OCI-LY7 (cell line): ENCODE results near the gene C10orf95. TPM values are rescaled to one million over a fixed set of nuclear protein-coding genes. Genes with fewer than 3 reads are reported as not detected.

Experiments used
- BruUV-seq: library from RNA; stranded (reverse); fragments of 400-500 nt; replicated peaks from 2 replicates; lab custom pipeline; 2021; lab: Mats Ljungman, UMichigan
- CTCF ChIA-PET: fragments of 300-600 bp; sonication (Branson Sonifier 250); formaldehyde crosslinking; loops from one replicate; lab custom pipeline; 2022; ENCODE audit warnings: antibody characterized with exemption; ENCODE audit not compliant: unreplicated experiment; lab: Charles Lee
- POLR2A ChIA-PET: fragments of 300-600 bp; sonication (Branson Sonifier 250); formaldehyde crosslinking; loops from one replicate; lab custom pipeline; 2022; ENCODE audit warnings: antibody characterized with exemption; lab: Charles Lee
- DNase-seq: peaks from one replicate; pipeline ENCODE4 v3.0.0-alpha.2; 2015; ENCODE audit warnings: low spot score
- H2AFZ ChIP-seq: fragments of 200-600 bp; sonication (generic), shearing (Covaris generic); 2 replicates; pipeline ENCODE4 v1.6.1; 2014; ENCODE audit warnings: mild to moderate bottlenecking, antibody characterized with exemption, low read length, moderate library complexity
- H3K27ac ChIP-seq: fragments of 200-600 bp; sonication (generic); 2 replicates; pipeline ENCODE4 v1.5.1; 2014; ENCODE audit warnings: mixed run types, low read depth, mild to moderate bottlenecking, moderate library complexity, low read length, inconsistent platforms; ENCODE audit not compliant: poor library complexity, severe bottlenecking
- H3K36me3 ChIP-seq: fragments of 200-600 bp; sonication (generic); 2 replicates; pipeline ENCODE4 v1.6.1; 2014; ENCODE audit warnings: mild to moderate bottlenecking, antibody characterized with exemption, low read length, moderate library complexity, mixed read lengths; ENCODE audit not compliant: insufficient read depth
- H3K4me1 ChIP-seq: fragments of 200-600 bp; sonication (generic); 2 replicates; pipeline ENCODE4 v1.5.1; 2014; ENCODE audit warnings: mild to moderate bottlenecking, low read length; ENCODE audit not compliant: insufficient read depth, poor library complexity, severe bottlenecking
- H3K4me2 ChIP-seq: fragments of 200-600 bp; sonication (generic); 2 replicates; pipeline ENCODE4 v1.6.1; 2014; ENCODE audit warnings: mild to moderate bottlenecking, low read length
- H3K4me3 ChIP-seq: fragments of 200-600 bp; sonication (generic); 2 replicates; pipeline ENCODE4 v1.5.1; 2014; ENCODE audit warnings: mild to moderate bottlenecking, low read depth, low read length; ENCODE audit not compliant: poor library complexity, severe bottlenecking
- H3K79me2 ChIP-seq: fragments of 200-600 bp; sonication (generic); 2 replicates; pipeline ENCODE4 v1.6.1; 2016; ENCODE audit warnings: low read depth, mild to moderate bottlenecking, low read length, moderate library complexity, mixed read lengths; ENCODE audit not compliant: insufficient read depth
- H3K9me2 ChIP-seq: fragments of 200-600 bp; sonication (generic); 2 replicates; pipeline ENCODE4 v1.6.1; 2016; ENCODE audit warnings: mild to moderate bottlenecking, low read length, mixed read lengths; ENCODE audit not compliant: insufficient read depth
- H3K9me3 ChIP-seq: fragments of 200-600 bp; sonication (generic); 2 replicates; pipeline ENCODE4 v1.6.1; 2014; ENCODE audit warnings: mild to moderate bottlenecking, mixed run types, low read length, mixed read lengths
- H4K20me1 ChIP-seq: fragments of 200-600 bp; sonication (generic); 2 replicates; pipeline ENCODE4 v1.6.1; 2014; ENCODE audit warnings: mild to moderate bottlenecking, antibody characterized with exemption, low read length, moderate library complexity, mixed read lengths; ENCODE audit not compliant: insufficient read depth
- CTCF ChIP-seq: fragments of 200-600 bp; sonication (generic); conservative IDR thresholded peaks from 2 replicates; pipeline ENCODE4 v1.5.1; 2014; ENCODE audit warnings: mild to moderate bottlenecking, antibody characterized with exemption, low read length, moderate library complexity, mixed read lengths
- EZH2phosphoT487 ChIP-seq: fragments of 200-600 bp; sonication (generic); IDR thresholded peaks from 2 replicates; pipeline ENCODE4 v1.6.1; 2018; ENCODE audit warnings: low read depth, borderline replicate concordance, mild to moderate bottlenecking, mixed run types, antibody characterized with exemption, low read length, moderate library complexity, mixed read lengths
- intact Hi-C: fragments of 100-400 bp; cut with micrococcal nuclease; formaldehyde crosslinking; loops from one replicate; pipeline ENCODE4 v1.10.0; 2022; ENCODE audit not compliant: unreplicated experiment
- total RNA-seq, 2 experiments: library from RNA; depleted of rRNA in 1 of 2; stranded (reverse); fragments of >200 nt in 1 of 2; shearing (Covaris generic) in 1 of 2; gene quantifications; 2 replicates each; pipeline ENCODE4 v1.2.3, GENCODE V29; 2014 to 2022

The C10orf95 gene
- total RNA-seq, 2 experiments from 2014 or later: 0.67 to 3.3 TPM

DNA sequence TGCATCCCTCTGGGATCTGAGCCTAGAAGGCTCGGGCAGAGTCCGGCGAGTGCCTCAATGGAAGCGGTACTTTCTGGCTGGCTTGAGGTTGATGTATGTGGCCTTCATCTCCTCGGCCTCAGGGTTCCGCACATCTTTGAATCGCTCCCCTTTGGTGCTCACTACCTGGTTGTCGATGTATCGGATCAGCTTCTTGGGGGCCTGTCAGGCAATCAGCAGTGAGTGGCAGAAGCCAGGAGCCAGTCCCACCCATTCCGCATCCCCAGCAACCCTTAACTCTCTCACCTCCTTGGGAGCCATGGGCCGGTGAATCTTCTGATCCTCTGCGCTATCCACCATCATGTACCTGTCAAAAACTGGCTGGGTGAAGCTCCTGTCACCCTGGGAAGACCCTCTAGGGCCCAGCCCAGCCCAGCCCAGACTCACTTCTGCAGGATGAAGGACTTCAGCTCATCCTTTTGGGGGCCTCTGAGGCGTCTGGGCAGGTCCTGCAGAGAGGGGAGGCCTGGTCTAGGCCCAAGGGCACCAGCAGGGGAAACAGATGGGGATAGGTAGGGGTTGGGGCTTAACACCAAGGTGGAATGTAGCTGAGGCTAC, 27.9 kb downstream of the C10orf95 start:
- intact Hi-C loops: loop anchor here (5.0 kb wide), 1 partner anchor 159 kb away; no protein-coding TSS in a partner anchor
- H3K36me3 ChIP-seq: peaks cover 11% of the 10 kb centered on the region; the same call in 1 of the 2 replicates
- no peaks in the 10 kb centered on the region for H3K9me2 ChIP-seq
- H3K79me2 ChIP-seq: peaks cover 6% of the 10 kb centered on the region; the same call in 1 of the 2 replicates
- no peak for DNase-seq
- ChIA-PET CTCF (interaction anchor here (0.6 to 1.0 kb wide), 3 partner anchors 24 to 253 kb away, joined by 3 read pairs; no protein-coding TSS in a partner anchor), POLR2A (interaction anchor here (0.7 to 2.3 kb wide), 3 partner anchors 9 to 1683 kb away, joined by 3 to 13 read pairs (median 3); partner anchors contain the start of gene CUEDC2)
- H2AFZ ChIP-seq: no peak overlapping the region
- BruUV-seq: TSS peak; percentile 79
- no peaks in the 10 kb centered on the region for H3K9me3 ChIP-seq
- TF ChIP-seq EZH2phosphoT487: no peak
- no peak overlapping the region for H3K4me3 ChIP-seq
- peak overlapping the region; percentile 96 for H3K4me2 ChIP-seq
- no peak overlapping the region for H3K27ac ChIP-seq
- no peaks in the 10 kb centered on the region for H4K20me1 ChIP-seq
- peaks cover 31% of the 10 kb centered on the region for H3K4me1 ChIP-seq

DNA sequence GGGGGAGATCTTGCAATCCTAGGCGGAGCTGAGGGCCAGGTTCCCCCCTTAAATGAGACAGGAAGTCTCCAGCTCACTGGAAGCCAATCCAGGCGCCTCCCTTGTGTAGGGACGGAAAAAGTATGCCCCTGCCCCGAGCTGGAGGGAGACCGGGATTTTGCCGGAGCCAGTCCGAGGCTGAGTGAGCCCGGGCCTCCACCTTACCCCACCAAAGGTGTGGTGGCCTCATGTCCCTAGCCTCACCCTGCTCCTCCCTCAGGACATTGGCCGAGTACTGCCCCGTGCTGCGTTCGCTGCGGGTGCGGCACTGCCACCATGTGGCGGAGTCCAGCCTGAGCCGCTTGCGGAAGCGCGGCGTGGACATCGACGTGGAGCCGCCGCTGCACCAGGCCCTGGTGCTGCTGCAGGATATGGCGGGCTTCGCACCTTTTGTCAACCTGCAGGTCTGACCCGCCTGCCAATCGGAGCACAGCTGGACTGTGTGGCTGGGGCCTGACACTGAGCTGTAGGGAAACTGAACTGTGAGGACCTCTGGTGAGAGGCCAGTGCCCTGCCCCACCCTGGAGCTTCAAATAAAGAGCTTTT, 28.7 kb downstream of the C10orf95 start:
- peak overlapping the region; percentile 82 for H3K27ac ChIP-seq
- H3K4me2 ChIP-seq: peak overlapping the region; percentile 96
- intact Hi-C loops: loop anchor here (5.0 kb wide), 1 partner anchor 160 kb away; no protein-coding TSS in a partner anchor
- H3K36me3 ChIP-seq: peaks cover 11% of the 10 kb centered on the region; the same call in 1 of the 2 replicates
- peak; percentile 83 for TF ChIP-seq CTCF
- TF ChIP-seq EZH2phosphoT487: no peak
- H2AFZ ChIP-seq: no peak overlapping the region
- peak overlapping the region; percentile 79 for H3K4me3 ChIP-seq
- ChIA-PET POLR2A (interaction anchor here (0.6 to 2.3 kb wide), 4 partner anchors 10 to 80 kb away, joined by 3 to 13 read pairs (median 3); partner anchors contain the start of genes ACTR1A and CUEDC2), CTCF (interaction anchor here (0.6 kb wide), 2 partner anchors 51 to 252 kb away, joined by 3 read pairs; no protein-coding TSS in a partner anchor)
- peaks cover 6% of the 10 kb centered on the region; the same call in 1 of the 2 replicates for H3K79me2 ChIP-seq
- no peaks in the 10 kb centered on the region for H3K9me3 ChIP-seq
- peaks cover 40% of the 10 kb centered on the region for H3K4me1 ChIP-seq
- H4K20me1 ChIP-seq: no peaks in the 10 kb centered on the region
- no peaks in the 10 kb centered on the region for H3K9me2 ChIP-seq
- peak; percentile 66 for DNase-seq
- no TSS peak for BruUV-seq

- POLR2A ChIA-PET: interaction anchor here (1.2 to 2.3 kb wide), 5 partner anchors 10 to 90 kb away, joined by 3 to 13 read pairs (median 6); partner anchors contain the start of genes ACTR1A, C10orf95 and CUEDC2
- H3K9me2 ChIP-seq: no peaks in the 10 kb centered on the region
- peak overlapping the region; percentile 79 for H3K4me3 ChIP-seq
- H3K4me2 ChIP-seq: peak overlapping the region; percentile 96
- no peaks in the 10 kb centered on the region for H4K20me1 ChIP-seq
- H3K36me3 ChIP-seq: peaks cover 11% of the 10 kb centered on the region; the same call in 1 of the 2 replicates
- peak overlapping the region; percentile 82 for H3K27ac ChIP-seq
- H3K79me2 ChIP-seq: peaks cover 6% of the 10 kb centered on the region; the same call in 1 of the 2 replicates
- peak; percentile 31 for DNase-seq
- intact Hi-C loops: loop anchor here (1.0 to 5.0 kb wide), 7 partner anchors 10 to 160 kb away; partner anchors contain the start of genes ACTR1A, CUEDC2 and SUFU
- BruUV-seq: no TSS peak
- H3K9me3 ChIP-seq: no peaks in the 10 kb centered on the region
- CTCF ChIA-PET: no interaction called here
- H2AFZ ChIP-seq: peak overlapping the region; percentile 80; the same call in 1 of the 2 replicates
- peaks cover 46% of the 10 kb centered on the region for H3K4me1 ChIP-seq
- TF ChIP-seq CTCF (no peak), EZH2phosphoT487 (no peak)
Measured at GRCh38 chr10:102421757-102422512, 29.4 kb downstream of the C10orf95 start.
